SW480 (cell line): ENCODE measurements around the gene USF2.
"Not testable (repeated sequence)": the region's sequence is repeated elsewhere in the genome, so short reads cannot be mapped to it uniquely, and the experiment has no call there.

Experiments used
- DNase-seq: peaks from one replicate; pipeline ENCODE4 v3.0.0-alpha.2; 2016; ENCODE audit warnings: low spot score

The USF2 gene, protein sequence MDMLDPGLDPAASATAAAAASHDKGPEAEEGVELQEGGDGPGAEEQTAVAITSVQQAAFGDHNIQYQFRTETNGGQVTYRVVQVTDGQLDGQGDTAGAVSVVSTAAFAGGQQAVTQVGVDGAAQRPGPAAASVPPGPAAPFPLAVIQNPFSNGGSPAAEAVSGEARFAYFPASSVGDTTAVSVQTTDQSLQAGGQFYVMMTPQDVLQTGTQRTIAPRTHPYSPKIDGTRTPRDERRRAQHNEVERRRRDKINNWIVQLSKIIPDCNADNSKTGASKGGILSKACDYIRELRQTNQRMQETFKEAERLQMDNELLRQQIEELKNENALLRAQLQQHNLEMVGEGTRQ

DNA sequence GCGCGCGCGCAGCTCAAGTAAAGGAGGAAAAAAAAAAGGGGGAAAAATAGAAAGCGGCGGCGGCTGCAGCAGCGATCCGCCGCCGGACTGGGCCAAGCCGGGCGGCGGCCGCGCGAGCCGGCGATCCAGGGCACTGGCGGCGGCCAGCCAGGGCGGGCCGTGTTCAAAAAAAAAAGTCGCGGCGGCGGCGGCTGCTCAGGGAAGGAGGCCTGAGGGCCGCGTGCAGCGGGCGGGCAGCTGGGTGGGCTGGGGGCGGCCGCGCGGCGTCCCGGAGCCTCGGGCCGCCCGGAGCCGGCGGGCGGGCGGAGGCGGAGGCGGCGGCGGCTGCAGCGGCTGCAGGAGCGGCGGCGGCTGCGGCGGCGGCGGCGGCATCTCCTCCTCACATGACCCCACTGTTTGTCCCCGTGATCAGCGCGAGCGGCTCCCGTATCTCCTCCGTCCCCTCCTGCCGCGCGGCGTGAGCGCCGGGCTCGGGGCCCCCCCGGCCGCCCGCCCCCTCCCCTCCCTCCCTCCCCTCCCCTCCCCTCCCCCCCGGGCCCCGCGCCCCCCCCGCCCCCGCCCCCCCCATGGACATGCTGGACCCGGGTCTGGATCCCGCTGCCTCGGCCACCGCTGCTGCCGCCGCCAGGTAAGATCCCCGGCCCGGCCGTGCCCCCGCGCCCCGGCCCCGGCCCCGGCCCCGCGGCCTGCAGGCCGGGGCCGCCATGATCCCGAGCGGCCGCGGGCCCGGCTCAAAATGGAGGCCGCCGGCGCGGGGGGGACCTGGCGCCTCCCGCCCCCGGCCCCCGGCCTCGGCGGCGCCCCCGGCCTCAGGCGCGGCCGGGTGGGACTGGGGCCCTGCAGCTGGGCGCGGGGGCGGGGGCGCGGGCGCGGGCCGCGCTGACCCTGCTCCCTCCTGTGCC, at the start of gene USF2:
TSS of gene USF2 (plus strand) at position 427 of the 902 bp plus-strand sequence. CDS start at position 567, 140 bp downstream.
- DNase-seq: peak; percentile 90

DNA sequence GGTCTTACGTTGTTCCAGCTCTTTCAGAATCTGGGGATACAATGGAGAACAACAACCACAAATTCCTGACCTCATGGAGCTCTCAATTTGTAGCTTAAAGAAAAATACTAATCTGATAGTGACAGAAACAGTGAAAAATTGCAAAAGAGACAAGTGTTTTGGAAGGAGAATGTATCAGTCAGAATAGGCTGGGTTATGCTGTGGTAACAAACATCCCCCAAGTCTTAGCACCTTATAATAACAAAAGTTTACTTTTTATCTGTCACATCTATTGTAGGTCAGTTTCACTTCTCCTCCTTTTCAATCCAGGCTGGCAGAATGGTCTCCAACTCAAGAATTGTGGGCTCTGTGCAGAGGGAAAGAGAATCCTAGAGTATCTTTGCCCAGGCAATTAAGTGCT, 49.8 kb upstream of the USF2 start:
- DNase-seq: no peak

DNA sequence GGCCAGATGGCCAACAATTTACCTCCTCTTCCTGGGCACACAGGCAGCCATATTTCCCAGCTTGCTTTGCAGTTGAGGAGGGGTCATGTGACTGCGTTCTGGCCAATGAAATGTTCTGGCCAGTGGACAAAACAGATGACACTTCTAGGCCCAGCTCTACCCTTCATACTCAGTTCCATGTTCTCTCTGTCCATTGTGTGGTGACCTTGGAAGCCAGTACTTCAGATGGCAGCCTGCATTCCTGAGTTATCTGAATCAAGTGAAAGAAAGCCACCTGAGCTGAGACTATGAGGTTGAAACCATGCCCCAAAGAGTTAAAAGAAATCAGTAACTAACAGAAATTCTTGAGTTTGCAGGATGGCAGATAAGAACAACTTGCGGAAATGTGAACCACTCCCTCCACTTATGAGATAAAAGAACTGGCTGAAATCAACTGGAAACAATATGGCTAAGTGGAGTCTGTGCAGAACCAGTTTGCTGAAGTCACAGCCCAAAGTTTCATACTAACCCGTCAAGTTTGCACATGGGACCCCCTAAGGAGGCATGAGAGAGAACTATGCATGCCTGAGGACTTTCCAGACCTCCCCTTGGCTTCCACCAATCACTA, 48.3 kb upstream of the USF2 start:
- no peak for DNase-seq

DNA sequence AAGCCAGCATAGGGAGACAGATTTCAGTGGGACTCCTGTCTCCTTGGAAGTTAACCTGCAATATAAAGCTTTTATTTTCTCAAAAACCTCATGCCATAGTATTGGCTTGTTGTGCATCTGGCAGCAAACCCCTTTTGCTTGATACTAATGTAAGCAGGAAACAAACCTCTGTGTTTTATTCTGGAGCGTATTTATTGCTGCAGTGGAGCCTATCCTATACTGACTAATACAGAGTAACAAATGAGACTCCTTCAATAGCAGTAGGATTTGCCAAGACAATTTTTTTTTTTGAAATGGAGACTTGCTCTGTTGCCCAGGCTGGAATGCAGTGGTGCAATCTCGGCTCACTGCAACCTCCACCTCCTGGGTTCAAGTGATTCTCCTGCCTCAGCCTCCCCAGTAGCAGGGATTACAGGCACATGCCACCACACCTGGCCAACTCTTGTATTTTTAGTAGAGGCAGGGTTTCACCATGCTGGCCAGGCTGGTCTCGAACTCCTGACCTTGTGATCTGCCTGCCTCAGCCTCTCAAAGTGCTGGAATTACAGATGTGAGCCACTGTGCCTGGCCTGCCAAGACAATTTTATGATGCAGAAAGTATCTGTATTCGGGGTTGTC, 47.7 kb upstream of the USF2 start:
- not testable (repeated sequence) for DNase-seq

DNA sequence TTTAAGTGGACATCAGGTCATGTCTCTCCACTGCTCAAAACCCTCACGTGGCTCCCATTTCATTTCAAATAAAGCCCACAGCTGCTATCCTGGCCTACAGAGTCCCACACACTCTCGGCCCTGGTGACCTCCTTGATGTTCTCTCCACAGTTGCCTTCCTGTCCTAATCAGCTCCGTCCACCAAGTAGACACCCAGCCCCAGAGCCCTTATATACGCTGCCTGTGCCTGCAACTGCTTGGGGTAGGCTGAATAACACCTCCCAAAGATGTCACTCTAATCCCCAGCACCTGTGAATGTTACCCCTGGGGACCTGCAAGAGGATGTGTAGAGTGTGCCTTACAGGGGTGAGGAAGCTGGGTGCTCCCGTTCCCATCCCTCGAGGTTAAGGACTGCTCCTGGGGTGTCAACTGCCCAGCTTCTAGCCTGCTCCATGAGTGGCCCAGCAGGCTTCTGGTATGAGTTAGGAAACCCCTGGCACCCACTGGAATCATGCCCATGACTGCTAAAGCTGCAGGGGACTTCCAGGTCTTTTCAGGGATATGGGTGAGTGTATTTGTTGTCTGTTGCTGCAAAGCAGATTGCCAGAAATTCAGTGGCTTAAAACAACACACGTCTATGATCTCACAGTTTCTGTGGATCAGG, 46.3 kb upstream of the USF2 start:
- DNase-seq: no peak

DNA sequence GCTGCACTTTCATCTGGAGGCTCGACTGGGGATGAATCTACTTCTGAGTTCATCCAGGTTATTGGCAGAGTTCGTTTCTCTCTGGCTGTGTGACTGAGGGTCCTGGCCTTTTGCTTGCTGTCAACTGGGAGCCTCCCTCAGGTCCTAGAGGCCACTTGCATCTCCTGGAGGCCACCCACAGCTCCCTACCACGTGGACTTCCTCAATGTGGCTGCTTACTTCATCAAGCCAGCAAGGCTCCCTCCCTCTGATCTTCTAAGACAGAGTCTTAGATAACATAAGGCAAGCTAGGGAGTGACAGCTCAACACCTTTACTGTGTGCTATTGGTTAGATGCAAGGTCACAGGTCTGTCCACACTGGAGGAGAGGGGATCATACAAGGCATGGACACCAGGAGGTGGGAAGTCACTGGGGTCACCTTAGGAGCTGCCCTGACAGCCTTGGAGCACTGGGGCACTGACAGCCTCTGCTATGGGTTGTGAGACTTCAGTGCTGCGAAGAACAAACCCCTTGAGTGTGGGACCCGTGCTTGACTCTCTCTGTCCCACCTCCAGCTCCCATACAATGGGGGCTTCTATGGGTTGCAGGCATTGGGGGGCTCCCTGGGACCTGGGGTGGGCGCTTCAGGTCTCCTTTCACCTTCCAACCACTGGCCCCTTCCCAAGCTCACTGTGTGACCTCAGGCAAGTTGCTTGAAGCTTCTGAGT, 45.5 kb upstream of the USF2 start:
- no peak for DNase-seq

DNA sequence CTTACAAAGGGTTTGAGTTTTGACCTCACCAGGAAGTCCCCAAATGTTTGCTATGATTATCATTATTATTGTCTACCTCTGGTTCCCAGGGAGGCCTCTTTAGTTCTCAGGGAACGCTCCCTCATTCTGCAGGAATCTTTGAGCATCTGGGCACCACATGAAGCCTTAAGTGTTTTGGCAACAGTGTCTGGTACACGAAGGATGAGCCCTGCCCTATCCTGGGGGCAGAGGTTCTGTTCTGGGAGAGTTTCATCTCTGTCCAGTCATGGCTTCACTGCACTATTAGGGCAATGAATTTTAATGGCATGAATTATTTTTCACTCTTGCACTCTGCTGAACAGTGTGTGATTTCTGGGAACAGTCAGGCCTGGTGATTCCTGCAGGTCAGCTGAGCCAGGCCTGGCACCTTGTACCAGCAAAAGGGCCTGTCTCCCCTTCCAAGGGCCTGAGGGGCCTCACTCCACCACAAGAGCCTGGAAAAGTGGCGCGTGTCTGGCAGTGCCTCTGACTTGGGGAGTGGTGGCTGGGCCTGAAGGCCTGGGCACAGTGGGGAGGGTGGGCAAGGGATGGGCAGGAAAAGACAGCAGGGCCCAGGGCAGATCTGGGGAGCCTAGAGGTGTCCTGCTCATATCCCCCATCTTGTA, 44.8 kb upstream of the USF2 start:
- no peak for DNase-seq

DNA sequence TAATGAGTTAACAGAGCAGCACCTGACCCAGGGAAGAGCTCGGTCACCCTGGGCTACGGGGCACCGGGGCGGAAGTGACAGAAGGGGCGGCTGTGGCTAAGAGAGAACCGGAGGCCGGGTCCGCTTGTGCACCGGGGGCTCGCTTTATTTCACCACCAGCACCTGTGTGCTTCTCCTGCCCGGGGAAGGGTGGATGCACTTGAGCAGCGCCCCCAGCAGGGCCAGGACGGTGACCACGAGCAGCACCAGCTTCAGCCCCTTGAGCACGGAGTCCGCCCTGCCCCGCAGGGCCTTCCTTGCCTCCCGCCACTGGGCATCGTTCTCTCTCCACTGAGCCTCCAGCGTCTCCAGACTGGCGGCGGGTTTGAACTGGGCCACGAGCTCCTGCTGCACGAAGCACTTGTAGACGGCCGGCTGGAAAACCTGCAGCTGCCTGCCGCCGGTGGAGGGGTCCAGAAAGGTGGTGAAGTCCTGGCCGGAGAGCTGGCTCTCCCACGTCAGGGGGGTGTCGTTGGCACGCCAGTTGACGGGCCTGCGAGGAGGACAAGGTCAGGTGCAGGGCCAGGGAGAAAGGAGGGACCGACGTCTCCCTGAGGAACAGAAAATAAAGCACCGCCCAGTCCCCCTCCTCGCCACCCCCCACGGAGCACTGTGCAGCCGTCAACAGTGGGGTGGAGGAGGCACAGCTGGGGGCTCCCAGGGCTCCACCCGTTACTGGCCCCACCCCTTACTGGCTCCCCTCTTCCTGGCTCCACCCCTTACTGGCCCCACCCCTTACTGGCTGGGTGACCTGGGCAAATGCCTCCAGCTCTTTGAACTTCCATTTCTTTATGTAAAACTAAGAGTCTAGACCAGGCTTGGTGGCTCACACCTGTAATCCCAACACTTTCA, 43.8 kb upstream of the USF2 start:
- DNase-seq: no peak

DNA sequence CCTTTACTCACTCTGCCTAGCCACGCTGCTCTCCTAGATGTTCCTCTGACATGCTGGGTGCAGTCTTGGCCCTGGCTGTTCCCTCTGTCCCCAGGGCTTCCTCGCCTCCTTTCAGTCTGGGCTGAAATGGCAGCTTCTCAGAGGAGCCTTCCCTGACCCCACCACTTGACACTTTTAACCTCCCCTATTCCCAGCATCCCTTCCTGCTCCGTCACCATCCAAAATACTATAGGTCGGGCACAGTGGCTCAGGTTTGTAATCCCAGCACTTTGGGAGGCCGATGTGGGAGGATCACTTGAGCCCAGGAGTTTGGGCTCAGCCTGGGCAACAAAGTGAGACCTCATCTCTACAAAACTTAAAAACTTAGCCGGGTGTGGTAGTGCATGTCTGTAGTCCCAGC, 42.8 kb upstream of the USF2 start:
- DNase-seq: no peak

DNA sequence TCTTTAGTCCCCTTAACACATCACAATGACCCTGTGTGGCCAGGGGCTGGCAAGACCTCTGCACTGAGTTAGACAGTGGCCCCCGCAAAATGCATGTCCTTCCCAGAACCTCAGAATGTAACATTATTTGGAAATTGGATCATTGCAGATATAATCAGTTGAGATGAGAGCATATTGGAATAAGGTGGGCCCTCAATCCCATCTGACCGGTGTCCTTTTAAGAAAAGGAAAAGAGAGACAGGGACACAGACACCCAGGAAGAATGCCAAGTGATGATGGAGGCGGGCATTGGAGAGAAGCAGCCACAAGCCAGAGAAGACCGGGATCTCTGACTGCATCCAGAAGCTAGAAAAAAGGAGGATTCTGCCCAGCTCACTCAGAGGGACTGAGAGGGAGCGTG, 42.0 kb upstream of the USF2 start:
- no peak for DNase-seq

DNA sequence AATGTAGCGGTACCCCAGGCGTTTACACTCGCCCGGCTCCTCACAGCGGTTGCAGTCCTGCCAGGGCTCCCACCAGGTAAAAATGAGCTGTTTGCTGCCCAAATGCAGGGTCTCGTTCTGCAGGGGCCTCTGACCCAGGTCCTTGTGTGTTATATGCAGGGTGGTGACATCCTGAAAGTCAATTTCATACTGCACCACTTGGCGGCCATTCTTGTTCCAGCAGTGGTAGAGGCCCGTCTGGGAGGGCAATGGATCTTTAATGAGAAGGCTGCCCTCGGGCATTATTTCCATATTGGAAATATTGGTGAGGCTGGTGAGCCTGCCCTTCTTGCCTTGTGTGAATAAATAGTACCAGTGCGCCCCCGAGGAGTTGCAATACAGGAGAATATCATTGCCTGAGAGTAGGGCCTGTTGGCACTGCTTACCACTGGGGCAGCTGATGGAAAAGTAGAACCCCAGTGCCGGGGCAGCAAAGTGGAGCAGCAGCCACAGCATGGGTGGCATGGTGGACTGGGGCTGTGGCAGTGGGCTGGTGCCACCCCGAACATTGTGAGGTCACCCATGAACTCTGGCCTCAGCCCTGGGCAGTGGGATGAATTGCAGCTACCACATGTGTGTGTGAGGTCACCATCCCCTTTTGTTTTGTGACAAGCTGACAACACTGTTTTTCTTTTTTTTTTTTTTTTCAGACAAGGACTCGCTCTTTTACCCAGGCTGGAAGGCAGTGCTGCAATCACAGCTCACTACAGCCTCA, 40.4 kb upstream of the USF2 start, which contains the start of gene FAM187B:
TSS of gene FAM187B (minus strand) at position 563 of the 754 bp plus-strand sequence. CDS start at position 504, 59 bp downstream.
- no peak for DNase-seq

DNA sequence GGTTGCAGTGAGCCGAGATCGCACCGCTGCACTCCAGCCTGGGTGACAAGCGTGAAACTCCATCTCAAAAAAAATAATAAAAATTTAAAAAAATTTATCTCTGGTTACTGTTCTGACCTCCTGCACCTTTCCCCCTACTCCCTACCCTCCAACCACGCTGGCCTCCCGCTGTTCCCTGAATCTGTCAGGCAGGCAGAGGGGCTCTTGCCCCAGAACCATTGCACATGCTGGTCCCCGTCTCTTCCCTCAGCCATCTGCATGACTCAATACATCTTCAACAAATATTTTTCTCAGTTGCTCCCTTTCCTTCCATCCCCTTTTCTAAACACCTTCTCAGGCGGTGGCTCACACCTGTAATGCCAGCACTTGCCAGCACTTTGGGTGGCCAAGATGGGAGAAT, 39.2 kb upstream of the USF2 start:
- no peak for DNase-seq

DNA sequence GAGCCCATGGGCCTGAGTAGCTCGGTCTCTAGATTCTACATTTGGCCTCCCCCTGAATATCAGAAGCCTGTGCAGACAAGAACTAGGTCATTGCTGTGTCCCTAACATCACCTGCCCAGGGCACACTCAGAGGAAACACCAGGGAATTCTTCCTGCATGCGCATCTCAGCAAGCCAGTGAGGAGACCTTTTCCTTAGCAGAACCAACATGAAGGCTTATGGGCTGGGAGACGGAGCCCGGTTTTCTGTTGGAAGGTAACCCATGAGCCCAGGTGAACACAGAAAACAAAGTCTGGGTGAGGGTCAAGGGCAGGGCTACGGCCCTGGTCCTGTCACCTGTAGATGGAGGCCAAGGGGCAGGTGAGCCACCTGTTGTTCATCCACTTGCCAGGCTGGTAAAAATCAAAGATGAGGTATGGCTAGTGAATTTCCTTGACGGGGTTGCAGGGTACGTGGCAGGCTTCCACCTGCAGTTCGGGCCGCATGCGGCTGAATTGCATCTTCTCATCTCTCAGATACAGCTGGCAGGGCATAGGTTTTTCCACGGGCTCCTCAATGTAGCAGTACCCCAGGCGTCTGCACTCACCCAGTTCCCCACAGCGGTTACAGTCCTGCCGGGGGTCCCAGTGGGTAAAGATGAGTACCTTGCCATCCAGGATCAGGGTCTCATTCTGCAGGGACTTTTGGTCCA, 36.7 kb upstream of the USF2 start:
- no peak for DNase-seq

DNA sequence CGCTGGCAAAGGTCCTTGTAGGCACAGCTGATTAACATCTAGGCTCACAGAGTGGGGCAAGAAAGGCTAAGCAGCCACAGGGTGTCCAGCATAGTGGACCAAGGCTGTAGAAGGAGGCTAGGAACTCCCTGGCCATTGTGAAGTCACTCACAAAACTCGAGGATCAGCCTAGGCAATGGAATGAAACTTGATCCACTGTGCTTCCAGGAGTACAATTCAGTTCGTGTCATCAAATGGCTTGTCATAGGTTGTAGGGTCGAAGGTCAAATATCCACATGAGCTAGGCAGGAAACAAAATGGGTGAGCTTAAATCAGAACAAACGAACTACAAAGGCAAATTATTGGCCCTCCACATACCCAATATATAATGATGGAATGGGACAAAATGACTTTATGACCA, 35.9 kb upstream of the USF2 start:
- no peak for DNase-seq

DNA sequence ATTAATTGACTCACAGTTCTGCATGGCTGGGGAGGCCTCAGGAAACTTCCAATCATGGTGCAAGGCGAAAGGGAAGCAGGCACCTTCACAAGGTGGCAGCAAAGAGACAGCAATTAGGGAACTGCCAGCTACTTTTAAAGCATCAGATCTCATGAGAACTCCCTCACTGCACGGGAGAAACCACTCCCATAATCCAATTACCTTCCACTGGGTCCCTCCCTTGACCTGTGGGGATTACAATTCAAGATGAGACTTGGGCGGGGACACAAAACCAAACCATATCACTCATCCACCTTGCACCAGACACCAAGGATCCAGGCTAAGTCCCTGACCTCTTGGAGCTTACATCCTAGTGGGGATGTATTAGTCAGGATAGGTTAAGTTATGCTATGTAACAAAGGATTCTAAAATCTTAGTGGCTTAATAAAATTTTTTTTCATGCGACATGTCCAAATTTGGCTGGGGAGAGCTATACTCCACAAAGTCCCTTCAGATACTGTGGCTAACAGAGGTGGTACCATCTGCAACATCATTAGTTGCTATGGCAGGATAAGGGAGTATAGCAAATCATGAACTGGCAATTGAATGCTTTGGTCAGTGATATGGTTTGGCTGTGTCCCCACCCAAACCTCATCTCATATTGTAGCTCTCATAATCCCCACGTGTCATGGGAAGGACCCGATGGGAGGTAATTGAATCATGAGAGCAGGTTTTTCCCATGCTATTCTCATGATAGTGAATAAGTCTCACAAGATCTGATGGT, 31.9 kb upstream of the USF2 start:
- peak; percentile 48 for DNase-seq

DNA sequence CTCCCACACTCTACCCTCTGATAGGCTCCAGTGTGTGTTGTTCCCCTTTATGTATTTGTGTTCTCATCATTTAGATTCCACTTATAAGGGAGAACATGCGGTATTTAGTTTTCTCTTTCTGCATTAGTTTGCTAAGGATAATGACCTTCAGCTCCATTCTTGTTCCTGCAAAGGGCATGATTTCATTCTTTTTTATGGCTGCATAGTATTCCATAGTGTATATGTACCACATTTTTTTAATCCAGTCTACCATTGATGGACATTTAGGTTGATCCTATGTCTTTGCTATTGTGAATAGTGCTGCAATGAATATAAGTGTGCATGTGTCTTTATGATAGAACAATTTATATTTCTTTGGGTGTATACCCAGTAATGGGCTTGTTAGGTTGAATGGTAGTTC, 29.2 kb upstream of the USF2 start:
- DNase-seq: not testable (repeated sequence)

DNA sequence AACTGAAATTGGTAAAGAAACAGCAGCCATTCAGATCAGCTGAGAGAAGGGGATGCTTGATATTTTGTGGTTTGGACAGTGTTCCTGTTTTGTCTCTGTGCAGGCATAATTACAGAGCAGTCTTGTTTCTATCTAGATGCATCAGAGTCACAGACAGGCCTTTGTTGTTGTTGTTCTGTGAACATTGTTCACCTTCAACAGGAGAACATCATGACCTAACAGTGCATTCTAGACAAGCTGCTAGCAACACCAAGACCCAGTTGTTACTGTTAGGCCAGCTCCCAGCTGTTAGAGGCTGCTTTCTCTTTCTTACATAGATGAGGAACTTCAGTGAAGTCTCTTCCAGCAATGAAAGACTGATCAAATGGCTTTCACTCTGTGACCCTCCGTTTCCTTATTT, 28.4 kb upstream of the USF2 start:
- DNase-seq: no peak
